Measurements from ENCODE around the gene ITFG2.

The ITFG2 gene

DNA sequence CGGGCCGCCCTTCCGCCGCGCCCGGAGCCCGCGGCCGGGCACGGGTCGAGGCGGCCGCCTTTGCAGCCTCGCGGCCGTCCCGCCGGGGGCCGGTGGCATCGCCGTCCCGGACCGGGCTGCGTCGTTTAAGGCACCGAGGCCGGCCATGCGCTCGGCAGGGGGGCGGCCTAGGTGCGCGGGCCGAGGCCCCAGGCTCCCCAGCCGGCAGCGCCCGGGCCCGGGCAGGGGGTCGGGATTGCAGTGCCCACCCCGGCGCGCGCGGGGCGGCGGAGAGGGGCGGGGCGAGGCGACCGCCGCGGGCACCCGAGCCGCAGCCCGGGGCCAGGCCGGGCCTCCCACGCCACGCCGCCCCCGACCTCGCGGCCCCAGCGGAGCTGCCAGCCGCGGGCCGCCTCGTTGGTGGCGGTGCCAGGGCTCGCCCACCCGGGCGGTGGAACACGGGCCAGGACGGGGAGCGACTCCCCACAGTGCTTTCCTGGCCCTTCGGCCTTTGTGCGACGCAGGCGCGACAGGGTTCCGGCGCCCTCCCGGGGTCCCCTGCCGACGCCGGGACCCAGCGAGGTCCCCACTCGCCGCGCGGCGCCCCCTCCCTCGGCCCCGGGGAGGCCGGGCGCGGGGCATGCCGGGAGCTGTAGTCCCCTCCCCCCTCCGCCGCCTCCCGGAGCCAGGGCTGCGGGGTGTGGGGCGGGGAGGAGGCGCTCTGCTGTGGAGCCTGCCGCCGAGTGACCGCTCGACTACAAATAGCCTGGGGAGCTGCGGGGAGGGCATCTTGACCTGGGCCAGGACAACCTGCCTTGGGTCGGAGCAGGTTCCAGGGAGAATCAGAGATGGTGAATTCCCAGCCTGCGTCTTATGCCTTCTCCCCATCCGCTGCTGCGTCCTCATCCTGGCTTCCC lies 16.9 kb upstream of the ITFG2 start:
- peak; percentile 66 for DNase-seq (ENCODE audit: low read depth)

DNA sequence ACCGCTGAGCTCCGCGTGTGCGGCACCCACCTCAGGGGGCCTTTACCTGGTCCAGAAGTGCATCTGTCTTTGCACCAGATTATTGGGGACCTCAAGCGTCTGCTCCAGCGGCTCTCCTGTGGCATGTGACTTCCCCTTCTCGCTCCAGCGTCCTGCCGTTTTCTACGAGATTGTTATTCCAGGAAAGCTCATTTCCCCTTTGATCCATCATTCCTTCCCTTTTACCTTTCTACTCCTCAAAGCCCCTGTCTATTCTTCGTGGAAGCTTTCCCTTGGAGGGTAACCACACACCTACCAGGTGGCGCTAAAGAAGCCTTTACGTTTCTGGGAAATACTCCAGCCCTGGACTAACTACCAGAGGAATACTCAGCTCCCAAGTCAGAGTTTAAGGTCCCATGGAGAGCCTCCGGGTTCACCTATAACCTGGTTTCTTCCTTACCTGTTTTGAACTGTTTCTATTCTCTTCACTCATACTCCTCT lies 16.2 kb upstream of the ITFG2 start:
- DNase-seq (ENCODE audit: low read depth) = no peak

DNA sequence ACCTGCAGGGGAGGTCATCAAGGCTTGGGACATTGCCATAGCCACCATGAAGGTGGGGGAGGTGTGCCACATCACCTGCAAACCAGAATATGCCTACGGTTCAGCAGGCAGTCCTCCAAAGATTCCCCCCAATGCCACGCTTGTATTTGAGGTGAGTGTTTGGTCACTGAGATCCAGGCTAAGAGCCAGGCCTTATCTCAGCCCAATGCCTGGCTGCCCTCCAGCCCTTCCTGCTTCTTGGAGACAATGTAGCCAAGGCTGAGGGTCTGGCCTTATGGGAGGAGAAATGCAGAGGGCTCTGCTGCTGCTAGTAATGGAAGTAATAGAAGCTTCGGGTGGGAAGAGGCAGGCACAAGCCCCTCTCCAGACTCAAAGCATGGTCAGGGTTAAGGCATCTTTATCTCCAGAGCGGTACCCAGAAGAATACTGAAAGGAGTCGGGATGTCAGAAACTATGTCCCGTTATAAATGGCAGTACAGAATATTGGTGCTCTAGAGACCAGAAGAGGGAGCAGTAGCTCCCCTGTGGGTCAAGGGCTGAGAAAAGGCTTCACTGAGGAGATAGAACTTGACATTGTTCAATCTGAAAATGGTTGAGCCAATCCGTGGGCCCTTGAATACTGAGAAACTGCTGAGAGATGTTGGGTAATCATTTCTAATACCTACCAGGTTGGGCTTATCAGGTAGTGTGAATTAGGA lies 14.6 kb upstream of the ITFG2 start:
- DNase-seq (ENCODE audit: low read depth) = no peak

DNA sequence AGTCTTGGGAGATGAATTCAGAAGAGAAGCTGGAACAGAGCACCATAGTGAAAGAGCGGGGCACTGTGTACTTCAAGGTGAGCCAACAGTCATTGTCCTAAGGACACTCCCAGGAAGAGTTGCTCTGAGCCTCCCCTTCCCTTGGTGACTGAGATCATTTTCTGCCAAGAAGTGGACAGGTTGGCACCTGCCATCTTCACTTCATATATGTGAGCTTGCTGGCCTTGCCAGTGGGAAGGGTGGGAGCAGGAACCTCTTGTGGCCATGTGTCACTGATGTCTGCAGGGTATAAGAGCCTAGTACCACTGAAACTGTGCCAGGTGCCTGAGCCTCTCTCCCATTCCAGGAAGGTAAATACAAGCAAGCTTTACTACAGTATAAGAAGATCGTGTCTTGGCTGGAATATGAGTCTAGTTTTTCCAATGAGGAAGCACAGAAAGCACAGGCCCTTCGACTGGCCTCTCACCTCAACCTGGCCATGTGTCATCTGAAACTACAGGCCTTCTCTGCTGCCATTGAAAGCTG lies 12.4 kb upstream of the ITFG2 start:
- DNase-seq (ENCODE audit: low read depth) = no peak

DNA sequence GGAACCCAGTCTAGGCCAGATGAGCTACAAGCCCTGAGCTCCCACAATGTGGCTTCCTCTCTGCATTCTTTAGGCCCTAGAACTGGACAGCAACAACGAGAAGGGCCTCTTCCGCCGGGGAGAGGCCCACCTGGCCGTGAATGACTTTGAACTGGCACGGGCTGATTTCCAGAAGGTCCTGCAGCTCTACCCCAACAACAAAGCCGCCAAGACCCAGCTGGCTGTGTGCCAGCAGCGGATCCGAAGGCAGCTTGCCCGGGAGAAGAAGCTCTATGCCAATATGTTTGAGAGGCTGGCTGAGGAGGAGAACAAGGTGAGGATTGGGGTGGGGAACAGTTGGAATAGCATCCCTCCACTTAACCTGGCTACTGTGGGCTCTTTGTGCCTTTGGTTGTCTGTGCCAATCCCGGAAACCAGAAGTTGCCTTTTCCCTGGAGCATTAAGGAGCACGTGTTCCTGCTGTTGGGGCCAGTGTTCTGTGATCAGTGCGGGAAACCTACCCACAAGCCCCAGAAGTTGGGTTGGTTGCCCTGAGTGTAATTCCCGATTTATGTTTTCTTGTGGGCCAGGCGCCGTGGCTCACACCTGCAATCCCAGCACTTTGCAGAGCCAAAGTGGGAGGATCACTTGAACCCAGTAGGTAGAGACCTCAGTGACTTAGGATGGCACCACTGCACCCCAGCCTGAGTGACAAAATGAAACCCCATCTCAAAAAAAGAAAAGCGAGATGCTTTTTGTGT lies 11.3 kb upstream of the ITFG2 start:
- no peak for DNase-seq (ENCODE audit: low read depth)

DNA sequence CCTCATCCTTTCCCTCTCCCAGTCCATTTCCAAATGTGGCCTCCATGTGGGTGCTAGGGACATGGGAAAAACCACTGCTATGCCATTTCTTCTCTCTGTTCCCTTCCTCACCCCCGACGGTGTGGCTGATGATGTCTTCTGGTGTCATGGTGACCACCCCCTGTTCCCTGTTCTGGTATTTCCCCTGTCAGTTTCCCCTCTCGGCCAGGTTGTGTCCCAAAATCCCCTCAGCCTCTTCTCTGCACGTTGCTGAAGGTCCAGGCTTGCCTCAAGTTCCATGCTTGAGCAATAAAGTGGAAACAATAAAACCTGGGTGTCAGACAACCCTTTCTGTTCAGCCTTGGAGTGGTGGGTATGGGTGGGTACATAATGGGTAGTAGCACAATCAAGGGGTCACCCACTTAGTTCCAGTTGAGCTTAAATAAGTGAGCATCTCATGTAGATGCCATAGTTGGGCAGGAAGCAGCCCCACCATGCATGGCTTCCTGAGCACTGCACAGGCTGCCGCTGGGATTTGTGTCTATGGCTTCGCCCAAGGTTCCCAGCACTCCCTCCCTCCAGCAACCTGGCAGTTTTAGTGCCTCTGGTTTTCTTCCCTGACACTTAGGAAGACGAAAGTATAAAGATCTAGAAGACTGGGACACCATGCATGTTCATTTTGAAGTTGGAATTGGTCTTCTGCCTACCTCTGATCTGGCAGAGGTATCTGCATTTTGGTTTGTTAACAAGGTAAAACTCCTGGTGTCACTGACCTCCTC lies 8.7 kb upstream of the ITFG2 start:
- no peak for DNase-seq (ENCODE audit: low read depth)

DNA sequence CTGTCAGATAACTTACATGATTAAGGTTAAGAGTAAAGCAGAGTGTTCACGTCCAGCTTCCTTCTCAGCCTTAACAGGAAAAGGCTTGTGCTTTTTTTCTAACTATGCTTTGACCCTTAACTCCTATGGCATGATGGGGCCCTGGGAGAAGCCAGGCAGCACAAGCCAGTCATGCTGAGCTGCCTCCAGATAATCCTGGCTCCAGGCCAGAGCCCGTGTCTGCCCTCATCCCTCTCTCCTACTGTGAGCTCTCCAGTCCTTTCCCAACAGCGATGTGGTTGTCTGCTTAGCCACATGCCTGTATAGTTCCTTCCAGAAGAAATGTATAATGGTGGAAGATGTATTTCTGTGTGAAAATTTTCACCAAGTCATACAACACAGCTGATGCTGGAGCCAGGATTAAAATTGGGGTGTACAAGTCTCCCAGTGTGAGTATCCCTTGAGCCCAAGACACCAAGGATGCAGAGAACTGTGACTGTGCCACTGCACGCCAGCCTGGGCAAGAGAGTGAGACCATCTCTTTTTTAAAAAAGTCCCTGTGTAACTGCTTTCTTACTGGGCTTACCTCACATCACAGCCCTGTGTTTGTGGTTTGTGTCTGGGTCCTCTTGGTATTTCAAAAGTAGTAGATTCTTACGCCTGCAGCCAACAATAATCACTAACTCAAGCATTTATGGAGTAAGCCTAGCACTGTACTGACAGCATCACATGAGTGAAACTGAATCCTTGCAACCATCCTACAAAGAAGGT lies 7.9 kb upstream of the ITFG2 start:
- no peak for DNase-seq (ENCODE audit: low read depth)

DNA sequence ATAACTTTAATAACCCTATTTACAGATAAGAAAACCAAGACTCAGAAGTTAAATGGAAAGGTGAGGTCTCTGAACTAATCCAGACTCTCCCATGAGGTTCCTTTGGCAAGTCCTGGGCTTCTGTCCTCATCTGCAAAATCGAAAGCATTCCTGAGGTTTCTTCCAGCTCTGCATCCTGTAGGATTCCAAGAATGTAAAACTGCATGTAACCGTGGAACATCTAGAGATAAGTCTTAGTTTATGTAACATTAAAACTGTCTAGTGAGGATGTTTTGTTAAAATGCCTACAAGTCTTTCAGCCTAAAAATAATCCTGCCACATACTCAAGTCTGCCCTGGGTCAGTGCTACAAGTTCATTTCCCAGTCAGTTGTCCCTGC lies 7.3 kb upstream of the ITFG2 start:
- no peak for DNase-seq (ENCODE audit: low read depth)

DNA sequence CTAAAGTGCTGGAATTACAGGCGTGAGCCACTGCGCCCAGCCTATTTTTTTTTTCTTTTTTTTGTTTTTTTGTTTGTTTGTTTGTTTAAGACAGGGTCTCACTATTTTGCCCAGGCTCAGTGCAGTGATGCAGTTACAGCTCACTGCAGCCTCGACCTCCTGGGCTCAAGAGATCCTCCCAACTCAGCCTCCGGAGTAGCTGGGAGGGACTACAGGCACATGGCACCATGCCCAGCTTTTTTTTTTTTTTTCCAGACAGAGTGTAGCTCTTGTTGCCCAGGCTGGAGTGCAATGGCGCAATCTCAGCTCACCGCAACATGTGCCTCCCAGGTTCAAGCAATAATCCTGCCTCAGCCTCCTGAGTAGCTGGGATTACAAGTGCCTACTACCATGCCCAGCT lies 5.8 kb upstream of the ITFG2 start:
- no peak for DNase-seq (ENCODE audit: low read depth)

DNA sequence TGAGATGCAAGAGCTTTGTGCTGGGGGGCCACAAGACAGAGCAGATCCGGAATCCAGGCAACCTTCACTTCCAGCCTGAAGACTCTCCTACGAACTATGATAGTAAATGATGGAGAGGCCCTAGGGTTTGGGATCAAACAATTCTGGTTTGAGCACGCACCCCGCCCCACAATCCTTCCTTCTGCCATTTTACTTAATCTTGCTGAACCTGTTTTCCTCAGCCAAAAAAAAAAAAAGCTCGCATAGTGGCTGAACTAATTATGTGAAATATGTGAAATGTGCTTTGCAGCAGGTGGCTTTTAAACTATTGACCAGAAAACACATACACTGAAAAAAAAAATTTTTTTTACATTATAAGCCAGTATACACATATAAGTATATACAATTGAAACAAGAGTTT lies 667 bp upstream of the ITFG2 start:
- no peak for DNase-seq (ENCODE audit: low read depth)

DNA sequence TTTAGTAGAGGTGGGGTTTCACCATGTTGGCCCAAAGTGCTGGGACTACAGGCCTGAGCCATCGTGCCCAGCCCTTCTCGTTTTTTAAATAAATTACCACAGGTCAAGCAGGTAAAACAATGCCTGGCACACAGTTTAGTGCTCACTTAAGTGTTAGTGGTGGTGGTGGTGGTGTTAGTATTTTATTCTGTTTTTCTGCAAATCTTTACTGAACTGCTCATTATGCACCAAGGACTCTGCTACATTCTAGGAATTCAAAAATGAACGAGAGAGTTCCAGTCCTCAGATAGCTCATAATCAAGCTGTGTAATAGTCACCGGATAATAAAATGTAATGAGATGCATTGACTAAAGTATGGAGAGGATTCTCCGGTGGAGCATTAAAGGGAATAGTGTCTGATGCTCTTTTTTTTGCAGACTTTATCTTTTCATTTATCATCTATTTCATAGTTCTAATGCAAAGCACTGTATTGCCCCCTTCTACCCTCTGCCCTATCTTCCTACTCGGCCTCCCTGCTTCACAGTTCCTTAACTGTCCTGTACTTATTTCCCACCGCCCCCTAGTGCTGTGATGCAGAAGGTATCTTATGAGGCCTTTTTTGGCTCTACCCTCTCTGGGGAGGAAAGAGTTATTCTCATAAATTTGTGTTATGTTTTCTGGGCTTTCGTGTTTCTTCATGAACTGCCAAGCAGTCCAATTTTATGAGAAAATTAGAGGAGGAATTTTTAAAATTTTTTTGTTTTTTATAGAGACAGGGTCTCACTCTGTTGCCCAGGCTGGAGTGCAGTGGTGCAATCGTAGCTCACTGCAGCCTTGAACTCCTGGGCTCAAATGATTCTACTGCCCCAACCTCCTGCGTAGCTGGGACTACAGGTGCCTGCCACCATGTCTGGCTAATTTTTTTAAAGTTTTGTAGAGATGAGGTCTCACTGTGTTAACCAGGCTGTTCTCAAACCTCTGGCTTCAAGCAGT lies 1.0 kb downstream of the ITFG2 start:
- DNase-seq (ENCODE audit: low read depth) = peak; percentile 13

DNA sequence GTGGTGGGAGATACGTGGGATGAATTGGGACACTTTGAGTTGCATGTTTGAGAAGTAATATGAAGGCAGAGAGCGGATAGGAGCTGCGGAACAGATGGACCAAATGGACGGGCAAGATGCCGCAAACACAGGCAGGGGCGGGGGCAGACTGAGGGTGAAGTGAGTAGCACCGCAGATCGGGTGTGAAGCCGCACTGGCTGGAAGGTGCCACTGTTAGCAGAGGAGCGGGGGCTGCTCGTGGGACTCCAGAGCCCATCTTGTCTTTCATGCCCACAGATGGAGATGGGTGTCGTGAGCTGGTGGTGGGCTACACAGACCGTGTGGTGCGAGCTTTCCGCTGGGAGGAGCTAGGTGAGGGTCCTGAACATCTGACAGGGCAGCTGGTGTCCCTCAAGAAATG lies 7.3 kb downstream of the ITFG2 start:
- no peak for DNase-seq (ENCODE audit: low read depth)

DNA sequence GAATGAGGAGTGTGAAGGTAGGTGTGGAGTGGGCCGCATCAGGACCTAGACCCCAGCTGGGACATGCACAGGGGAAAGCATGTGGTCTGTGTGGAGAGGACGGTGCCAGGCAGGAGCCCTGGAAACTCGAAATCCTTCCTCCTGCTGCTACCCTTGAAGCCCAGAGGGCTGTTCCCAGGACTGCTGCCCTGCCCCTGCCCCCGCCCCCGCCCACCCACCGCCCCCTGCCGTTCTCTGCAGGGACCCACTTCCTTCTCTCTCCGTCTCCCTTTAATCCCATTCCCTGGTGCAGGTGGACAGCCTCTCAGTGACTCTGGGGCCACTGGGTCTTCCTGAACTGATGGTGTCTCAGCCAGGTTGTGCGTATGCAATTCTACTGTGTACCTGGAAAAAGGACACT lies 8.0 kb downstream of the ITFG2 start:
- no peak for DNase-seq (ENCODE audit: low read depth)

DNA sequence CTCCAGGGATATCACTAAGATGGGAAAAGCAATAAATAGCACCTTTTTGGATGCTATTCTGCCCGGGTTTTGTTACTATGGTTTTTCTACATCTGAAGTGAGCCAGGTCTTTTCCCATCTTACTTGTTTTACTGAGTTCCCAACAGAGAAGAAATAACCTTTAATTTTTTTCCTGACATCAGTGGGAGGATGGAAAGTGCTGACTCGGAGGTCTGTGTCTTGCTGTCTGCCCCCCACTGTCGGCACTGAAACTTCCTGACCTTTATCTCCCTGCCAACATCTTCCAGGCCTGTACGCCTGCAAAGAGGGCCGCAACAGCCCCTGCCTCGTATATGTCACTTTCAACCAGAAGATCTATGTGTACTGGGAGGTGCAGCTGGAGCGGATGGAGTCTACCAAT lies 11.0 kb downstream of the ITFG2 start:
- DNase-seq (ENCODE audit: low read depth) = no peak

DNA sequence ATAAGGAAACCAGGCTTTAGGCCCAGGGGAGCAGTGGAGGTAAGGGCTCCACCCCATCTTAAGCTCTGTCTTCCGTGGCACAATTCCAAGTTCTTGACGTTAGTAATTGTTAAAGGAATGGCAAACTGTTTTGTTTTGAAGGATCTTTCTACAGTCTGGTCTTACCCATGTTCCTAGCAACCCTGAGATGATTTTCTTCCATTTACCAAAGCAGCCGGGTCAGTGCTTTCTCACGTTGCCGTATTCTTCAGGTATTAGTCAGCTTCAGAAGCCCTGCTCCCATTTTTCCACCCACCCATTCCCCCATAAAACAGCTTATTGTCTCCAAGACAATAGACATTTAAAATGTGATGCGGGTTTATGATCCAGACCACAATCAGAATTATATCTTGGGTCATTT lies 12.1 kb downstream of the ITFG2 start:
- no peak for DNase-seq (ENCODE audit: low read depth)

DNA sequence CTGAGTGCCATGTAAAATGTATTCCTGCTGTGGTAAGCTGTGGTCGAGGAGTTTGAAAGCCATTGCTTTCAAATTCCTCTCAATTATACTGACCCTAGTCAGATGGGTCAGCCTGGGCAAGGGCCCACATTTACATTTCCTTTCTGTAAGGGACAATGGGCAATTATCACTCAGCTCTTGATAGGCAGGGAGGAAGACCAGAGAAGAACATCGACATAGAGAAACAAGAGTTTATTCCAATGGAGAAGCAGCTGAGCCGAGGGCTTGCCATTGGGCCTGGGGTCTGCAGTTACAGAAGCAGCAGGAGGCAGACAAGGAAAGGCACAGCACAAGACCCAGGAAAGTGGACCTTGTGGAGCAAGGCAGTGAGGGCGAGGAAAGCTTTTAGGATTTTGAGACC lies 12.7 kb downstream of the ITFG2 start:
- no peak for DNase-seq (ENCODE audit: low read depth)

DNA sequence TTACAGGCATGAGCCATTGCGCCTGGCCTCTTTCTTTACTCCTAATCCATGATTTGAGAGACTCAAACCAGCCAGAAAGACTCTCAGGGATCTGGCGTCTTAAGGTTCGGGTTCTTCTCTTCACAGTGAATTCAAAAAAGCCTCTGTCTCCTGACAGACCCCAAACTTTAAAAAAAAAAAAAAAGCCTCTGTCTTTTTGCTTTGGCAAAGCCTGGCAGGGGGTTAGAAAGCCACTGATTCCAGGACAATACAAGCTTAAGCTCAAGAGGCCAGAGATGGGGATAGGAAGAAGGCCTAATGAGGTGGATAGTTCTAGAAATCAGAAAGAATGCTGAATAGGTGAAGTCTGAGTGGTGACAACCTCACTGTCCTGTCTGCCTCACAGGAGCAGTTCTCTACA lies 13.6 kb downstream of the ITFG2 start:
- DNase-seq (ENCODE audit: low read depth) = no peak

DNA sequence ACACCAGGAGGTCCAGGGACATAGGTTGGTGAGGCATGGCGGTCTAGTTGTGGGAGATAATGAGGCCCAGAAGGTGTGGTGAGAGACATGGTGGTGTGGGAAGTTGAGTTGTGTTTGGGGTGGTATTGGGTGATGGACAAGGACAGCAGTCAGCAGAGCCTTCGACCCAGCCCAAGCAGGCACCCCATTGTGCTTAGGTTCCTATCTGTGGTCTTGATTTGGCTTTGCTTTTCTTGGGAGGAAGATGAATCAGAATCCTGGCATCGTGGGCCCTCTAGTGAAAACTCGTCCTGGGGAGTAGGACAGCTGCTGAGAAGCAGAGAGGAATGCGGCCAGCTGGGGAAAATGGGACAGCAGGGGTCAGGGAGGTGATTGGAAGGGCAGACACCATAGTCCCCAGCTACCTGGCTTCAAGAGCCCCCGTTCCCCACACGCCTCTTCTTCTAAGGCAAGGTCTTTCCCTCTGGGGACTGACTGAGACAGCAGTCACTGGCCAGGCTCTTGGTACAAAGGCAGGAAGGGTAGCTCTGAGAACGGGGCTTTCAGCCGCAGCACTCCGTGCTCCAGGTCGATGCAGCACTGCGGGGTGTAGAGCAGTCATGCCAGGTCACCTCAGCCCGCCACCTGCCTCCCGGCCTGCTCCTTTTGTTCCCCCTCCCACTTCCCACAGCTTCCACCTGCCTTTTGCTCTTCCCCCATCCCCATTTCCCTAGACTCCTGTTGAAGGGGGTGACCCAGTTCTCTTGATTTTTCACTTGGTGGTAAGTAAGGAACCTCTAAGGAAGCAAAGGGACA lies 14.4 kb downstream of the ITFG2 start:
- DNase-seq (ENCODE audit: low read depth) = no peak

DNA sequence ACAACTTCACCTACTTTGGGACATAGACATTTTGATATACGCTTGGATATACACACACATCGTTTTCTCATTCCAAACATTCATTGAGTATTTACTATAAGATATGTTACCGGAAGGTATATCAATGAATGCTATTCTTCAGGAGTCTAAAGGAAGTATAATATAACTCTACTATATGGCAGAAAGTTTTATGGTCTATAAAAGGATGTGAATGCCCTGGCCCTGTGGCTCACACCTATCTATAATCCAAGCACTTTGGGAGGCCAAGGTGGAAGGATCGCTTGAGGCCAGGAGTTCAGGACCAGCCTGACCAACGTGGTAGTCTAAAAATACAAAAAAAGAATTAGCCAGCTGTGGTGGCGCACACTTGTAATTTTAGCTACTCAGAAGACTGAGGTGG lies 16.8 kb downstream of the ITFG2 start:
- DNase-seq (ENCODE audit: low read depth) = no peak

Measured in T-helper 22 cell (primary cell).